KOPT-K1 (cell line): Measurements from ENCODE around the gene DHRS1.

Experiments used
- H3K27ac ChIP-seq: fragments of 200-600 bp; sonication (generic); 2 replicates; pipeline ENCODE4 v1.5.1; 2016; ENCODE audit warnings: antibody characterized with exemption, mild to moderate bottlenecking, low read depth, low read length; ENCODE audit not compliant: poor library complexity, severe bottlenecking
- H3K36me3 ChIP-seq: fragments of 200-600 bp; sonication (generic); 2 replicates; pipeline ENCODE4 v1.5.1; 2017; ENCODE audit warnings: antibody characterized with exemption, mild to moderate bottlenecking, low read length, moderate library complexity; ENCODE audit not compliant: insufficient read depth
- H3K9me3 ChIP-seq: fragments of 200-600 bp; sonication (generic); 2 replicates; pipeline ENCODE4 v1.5.1; 2017; ENCODE audit warnings: antibody characterized with exemption, low read length, mild to moderate bottlenecking; ENCODE audit not compliant: insufficient read depth, poor library complexity, severe bottlenecking

The DHRS1 gene

GRCh38 chr14:24285351-24285750, 14.2 kb downstream of the DHRS1 start:
- H3K27ac ChIP-seq = no peak overlapping the region
- H3K36me3 ChIP-seq = peaks cover 10% of the 10 kb centered on the region; the same call in 1 of the 2 replicates
- no peaks in the 10 kb centered on the region for H3K9me3 ChIP-seq

- H3K27ac ChIP-seq = no peak overlapping the region
- no peaks in the 10 kb centered on the region for H3K9me3 ChIP-seq
- peaks cover 2% of the 10 kb centered on the region; the same call in 1 of the 2 replicates for H3K36me3 ChIP-seq
These were observed 15.0 kb downstream of the DHRS1 start for GRCh38 chr14:24284501-24285035.

GRCh38 chr14:24283796-24284460, 15.7 kb downstream of the DHRS1 start:
- Histone ChIP-seq H3K36me3 (no peaks in the 10 kb centered on the region), H3K27ac (no peak overlapping the region), H3K9me3 (no peaks in the 10 kb centered on the region)

- no peaks in the 10 kb centered on the region for H3K36me3 ChIP-seq
- no peaks in the 10 kb centered on the region for H3K9me3 ChIP-seq
- no peak overlapping the region for H3K27ac ChIP-seq
These were observed 16.8 kb downstream of the DHRS1 start for GRCh38 chr14:24282736-24283135.

- Histone ChIP-seq H3K36me3 (no peaks in the 10 kb centered on the region), H3K9me3 (no peaks in the 10 kb centered on the region), H3K27ac (no peak overlapping the region)
These were observed 17.9 kb downstream of the DHRS1 start for GRCh38 chr14:24281636-24282035.

- Histone ChIP-seq H3K9me3 (no peaks in the 10 kb centered on the region), H3K27ac (no peak overlapping the region), H3K36me3 (no peaks in the 10 kb centered on the region)
These were observed 18.7 kb downstream of the DHRS1 start for GRCh38 chr14:24280797-24281460.

GRCh38 chr14:24279301-24280186, 20.0 kb downstream of the DHRS1 start:
- no peak overlapping the region for H3K27ac ChIP-seq
- no peaks in the 10 kb centered on the region for H3K9me3 ChIP-seq
- no peaks in the 10 kb centered on the region for H3K36me3 ChIP-seq

GRCh38 chr14:24278424-24278823, 21.2 kb downstream of the DHRS1 start:
- Histone ChIP-seq H3K27ac (no peak overlapping the region), H3K9me3 (no peaks in the 10 kb centered on the region), H3K36me3 (no peaks in the 10 kb centered on the region)

GRCh38 chr14:24277606-24278321, 21.8 kb downstream of the DHRS1 start:
- Histone ChIP-seq H3K36me3 (no peaks in the 10 kb centered on the region), H3K9me3 (no peaks in the 10 kb centered on the region), H3K27ac (no peak overlapping the region)

- Histone ChIP-seq H3K27ac (no peak overlapping the region), H3K36me3 (no peaks in the 10 kb centered on the region), H3K9me3 (no peaks in the 10 kb centered on the region)
These were observed 22.5 kb downstream of the DHRS1 start for GRCh38 chr14:24277071-24277470.

- Histone ChIP-seq H3K9me3 (no peaks in the 10 kb centered on the region), H3K36me3 (no peaks in the 10 kb centered on the region), H3K27ac (no peak overlapping the region)
These were observed 25.5 kb downstream of the DHRS1 start for GRCh38 chr14:24274101-24274543.

- Histone ChIP-seq H3K27ac (no peak overlapping the region), H3K9me3 (no peaks in the 10 kb centered on the region), H3K36me3 (no peaks in the 10 kb centered on the region)
These were observed 26.1 kb downstream of the DHRS1 start for GRCh38 chr14:24273422-24273998.

GRCh38 chr14:24272467-24272866, 27.1 kb downstream of the DHRS1 start:
- no peak overlapping the region for H3K27ac ChIP-seq
- no peaks in the 10 kb centered on the region for H3K9me3 ChIP-seq

GRCh38 chr14:24271834-24272263, 27.7 kb downstream of the DHRS1 start:
- Histone ChIP-seq H3K36me3 (peaks cover 10% of the 10 kb centered on the region; the same call in 1 of the 2 replicates), H3K9me3 (no peaks in the 10 kb centered on the region), H3K27ac (peak overlapping the region; percentile 77)

More at GRCh38 chr14:24272467-24272866, 27.1 kb downstream of the DHRS1 start:
- peaks cover 4% of the 10 kb centered on the region; the same call in 1 of the 2 replicates for H3K36me3 ChIP-seq
